Activated CD4-positive, alpha-beta T cell treated with anti-CD3 and anti-CD28 coated beads, Interleukin-2, Interleukin-4, amounts not matched to agents 100 ng/mL and 50 ng/mL, durations not matched to agents 16 hours and 8 hours (primary cell): ENCODE measurements around the gene KIF21B.
"Not testable (repeated sequence)": the region's sequence is repeated elsewhere in the genome, so short reads cannot be mapped to it uniquely, and the experiment has no call there.

Experiments used
- DNase-seq: peaks from one replicate; pipeline ENCODE4 v3.0.0-alpha.2; 2020; ENCODE audit warnings: low spot score

The KIF21B gene

DNA sequence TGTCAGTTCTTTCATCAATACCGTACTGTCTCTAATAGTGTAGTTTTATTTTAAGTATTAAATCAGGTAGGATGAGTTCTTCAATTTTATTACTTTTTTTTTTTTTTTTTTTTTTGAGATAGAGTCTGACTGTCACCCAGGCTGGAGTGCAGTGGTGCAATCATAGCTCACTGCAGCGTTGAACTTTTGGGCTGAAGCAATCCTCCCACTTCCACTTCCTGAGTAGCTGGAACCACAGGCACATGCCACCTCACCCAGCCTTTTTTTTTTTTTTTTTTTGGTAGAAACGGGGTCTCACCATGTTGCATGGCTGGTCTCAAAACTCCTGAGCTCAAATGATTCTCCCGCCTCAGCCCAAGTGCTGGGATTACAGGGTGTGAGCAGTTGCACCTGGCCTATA lies 84.6 kb downstream of the KIF21B start:
- DNase-seq, result peak; percentile 21

GRCh38 chr1:200935286-200935962 lies 88.1 kb downstream of the KIF21B start:
- not testable (repeated sequence) for DNase-seq

DNA sequence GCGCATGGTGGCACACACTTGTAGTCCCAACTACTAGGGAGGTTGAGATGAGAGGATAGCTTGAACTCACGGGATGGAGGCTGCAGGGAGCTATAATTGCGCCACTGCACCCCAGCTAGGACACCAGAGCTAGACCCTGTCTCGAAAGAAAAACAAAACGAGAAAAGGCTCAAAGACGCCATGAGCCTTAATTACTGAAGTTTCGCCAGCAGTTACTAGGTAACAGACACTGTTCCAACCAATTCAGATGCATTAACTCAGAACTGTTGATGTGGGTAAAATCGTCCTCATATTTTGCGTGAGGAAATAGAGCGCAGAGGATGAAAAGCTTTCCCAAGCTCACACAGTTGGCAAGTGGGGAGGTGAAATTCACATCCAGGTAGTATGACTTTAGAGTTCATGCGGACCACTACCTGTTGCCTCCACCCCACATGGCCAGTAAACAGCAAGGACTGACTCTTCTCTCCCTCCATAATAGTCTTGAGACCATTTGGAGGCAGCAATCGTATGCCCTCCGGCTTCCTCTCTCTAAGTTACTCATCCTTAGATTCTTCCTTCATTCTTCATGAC lies 88.8 kb downstream of the KIF21B start:
- DNase-seq, result no peak

- no peak for DNase-seq
These were observed 91.7 kb downstream of the KIF21B start for GRCh38 chr1:200931776-200932175.

DNA sequence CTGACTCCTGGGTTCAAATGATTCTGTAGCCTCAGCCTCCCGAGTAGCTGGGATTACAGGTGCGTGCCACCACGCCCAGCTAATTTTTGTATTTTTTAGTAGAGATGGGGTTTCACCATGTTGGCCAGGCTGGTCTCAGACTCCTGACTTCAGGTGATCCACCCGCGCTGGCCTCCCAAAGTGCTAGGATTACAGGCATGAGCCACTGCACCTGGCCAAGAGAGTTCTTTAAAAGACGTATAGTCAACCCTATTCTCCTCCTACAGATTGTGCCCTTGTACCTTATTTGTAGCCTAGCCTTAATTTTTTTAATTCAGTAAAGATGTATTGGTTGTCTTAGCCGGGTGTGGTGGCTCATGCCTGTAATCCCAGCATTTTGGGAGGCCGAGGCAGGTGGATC lies 93.2 kb downstream of the KIF21B start:
- not testable (repeated sequence) for DNase-seq

DNA sequence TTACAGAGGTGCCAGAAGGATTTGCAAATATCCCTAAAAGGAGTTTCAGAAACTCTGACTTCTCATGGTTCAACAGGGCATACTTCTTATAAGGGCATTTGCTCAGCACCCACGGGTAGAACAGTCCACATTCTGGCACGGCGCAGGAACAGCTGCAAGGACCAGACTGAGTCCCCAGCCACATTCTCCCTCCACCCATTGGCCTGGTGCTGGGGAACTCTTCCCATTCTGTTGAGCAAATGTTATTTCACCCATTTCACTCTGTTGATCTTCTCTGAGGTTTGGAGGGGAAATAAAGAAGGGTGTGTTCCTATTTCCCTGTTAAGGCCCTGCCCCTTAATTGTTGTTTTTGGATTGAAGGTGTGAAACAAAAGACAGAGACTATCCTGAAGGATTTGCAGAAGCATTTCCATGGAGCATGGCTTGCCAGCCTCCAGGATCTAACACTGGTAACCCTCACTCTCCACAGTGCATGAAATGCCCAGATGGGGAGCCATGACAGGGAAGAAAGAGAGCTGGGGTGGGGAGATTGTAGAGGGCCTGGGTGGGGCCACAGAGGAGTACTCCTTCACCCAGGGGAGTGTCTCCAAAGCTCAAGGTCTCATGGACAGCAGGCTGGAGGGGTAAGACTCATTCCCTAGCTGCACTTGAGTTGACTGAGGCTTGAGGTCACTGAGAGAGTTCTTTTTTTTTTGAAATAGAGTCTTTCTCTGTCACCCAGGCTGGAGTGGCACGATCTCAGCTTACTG lies 93.8 kb downstream of the KIF21B start:
- DNase-seq, result no peak

DNA sequence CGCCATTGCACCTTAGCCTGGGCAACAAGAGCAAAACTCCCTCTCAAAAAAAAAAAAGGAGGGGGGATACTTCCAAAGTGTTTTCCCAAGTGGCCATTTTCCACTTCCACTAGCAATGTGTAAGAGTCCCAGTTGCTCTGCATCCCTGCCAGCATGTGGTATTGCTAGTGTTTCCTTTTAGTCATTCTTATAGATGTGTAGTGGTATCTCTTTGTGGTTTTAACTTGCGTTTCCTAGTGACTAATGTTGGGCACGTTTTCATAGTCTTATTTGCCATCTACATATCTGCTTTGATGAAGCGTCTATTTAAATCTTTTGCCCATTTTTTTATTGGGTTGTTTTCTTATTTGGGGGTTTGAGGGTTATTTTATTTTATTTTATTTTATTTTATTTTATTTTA lies 97.7 kb downstream of the KIF21B start:
- peak; percentile 57 for DNase-seq

GRCh38 chr1:200923601-200924000 lies 99.9 kb downstream of the KIF21B start:
- no peak for DNase-seq

- no peak for DNase-seq
These were observed 101.1 kb downstream of the KIF21B start for GRCh38 chr1:200922406-200922805.

DNA sequence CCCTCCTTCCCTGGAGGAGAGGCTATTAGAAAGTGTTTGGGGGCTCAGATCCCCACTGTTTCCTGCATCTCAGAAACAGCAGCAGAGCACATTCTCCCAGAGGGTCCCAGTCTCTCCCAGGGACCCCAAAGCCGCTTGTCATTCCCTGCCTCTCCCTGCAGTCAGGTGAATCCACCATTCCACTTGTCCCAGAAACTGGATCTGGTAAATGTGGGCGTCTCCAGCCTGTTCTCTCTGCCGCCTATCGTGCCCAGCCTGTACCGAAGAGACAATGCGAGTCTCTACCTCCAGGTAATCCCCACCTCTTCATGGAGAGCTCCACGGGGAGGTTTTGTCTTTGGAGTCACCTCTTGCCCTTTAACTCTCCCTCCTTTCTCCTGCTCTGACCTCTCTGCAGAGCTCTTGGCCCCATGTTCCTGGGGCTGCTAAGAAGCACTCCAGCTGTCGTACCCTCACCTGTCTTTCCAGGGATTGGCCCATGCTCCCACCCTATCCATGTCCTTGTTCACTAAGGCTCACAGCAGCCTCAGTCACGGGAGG lies 101.9 kb downstream of the KIF21B start:
- DNase-seq, result no peak
